ENCODE measurements around the gene TULP4.

DNA sequence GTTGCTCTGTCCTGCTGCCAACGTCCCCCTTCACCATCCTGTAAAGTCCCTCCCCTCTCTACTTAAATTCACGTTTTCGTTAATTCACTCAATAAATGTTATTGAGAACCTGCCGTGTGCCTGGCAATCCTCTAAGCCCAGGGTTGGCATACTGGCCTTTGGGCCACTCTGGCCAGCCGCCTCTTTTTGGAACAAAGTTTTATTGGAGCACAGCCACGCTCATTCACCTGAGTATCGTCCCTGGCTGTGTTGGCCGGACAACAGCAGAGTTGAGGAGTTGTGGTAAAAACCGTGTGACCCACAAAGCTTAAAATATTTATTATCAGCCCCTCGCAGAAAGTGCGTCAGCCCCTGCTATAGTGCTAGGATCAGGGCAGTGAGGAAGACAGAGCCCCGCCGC, 192.9 kb downstream of the TULP4 start:
- TF ChIP-seq TEAD1 (CRISPR knock-in tag; IDR thresholded peaks at IDR 0.05) = no peak
- TF ChIP-seq, protein P1, sequence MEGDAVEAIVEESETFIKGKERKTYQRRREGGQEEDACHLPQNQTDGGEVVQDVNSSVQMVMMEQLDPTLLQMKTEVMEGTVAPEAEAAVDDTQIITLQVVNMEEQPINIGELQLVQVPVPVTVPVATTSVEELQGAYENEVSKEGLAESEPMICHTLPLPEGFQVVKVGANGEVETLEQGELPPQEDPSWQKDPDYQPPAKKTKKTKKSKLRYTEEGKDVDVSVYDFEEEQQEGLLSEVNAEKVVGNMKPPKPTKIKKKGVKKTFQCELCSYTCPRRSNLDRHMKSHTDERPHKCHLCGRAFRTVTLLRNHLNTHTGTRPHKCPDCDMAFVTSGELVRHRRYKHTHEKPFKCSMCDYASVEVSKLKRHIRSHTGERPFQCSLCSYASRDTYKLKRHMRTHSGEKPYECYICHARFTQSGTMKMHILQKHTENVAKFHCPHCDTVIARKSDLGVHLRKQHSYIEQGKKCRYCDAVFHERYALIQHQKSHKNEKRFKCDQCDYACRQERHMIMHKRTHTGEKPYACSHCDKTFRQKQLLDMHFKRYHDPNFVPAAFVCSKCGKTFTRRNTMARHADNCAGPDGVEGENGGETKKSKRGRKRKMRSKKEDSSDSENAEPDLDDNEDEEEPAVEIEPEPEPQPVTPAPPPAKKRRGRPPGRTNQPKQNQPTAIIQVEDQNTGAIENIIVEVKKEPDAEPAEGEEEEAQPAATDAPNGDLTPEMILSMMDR (IDR thresholded peaks at IDR 0.05) = no peak
